ENCODE data around the gene TBCD. TPM values are rescaled to one million over a fixed set of nuclear protein-coding genes. Genes with fewer than 3 reads are reported as not detected.

The TBCD gene
- polyA plus RNA-seq, 1 donor from 2014 or later = 67.2 TPM

DNA sequence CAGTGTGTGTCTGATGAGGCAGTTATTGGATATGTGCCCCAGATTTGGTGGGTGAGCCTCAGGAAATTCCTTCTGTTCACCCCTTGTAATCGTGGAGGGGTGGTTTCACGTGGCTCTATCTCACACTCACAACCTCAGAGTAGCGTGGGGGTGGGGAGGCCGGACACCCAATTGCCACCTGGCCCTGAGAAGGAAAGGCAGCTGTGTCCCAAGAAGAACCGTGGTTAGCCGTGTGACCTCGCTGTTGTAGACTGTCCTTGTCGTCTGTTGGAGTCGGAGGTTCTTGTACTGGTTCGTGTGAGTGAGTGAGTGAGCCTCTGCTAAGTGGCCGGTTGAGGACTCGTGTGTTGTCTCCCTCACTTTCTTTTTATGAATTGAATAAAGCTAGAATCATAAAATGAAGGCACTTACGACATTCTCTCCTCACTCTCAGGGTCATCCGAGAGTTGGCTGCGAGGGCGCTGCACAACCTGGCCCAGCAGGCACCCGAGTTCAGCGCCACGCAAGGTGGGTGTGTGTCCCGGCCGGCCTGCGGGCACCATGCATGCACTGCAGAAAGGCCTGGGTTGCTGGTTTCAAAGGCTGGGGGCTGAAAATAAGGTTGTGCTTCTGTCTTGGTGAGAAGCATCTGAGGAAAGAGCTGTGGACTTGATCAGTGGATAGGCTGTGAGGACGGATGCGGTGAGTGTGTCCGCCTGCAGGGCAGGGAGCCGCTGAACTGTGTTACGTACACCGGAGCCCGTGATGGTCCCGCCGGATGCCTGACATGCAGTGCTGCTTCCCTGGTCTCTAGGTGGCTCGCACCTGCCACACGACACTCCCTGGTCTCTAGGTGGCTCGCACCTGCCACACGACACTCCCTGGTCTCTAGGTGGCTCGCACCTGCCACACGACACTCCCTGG is 151.4 kb downstream of the TBCD start:
- no peaks in the 10 kb centered on the region for H3F3A ChIP-seq (ENCODE audit: insufficient read depth, low read length, poor library complexity, severe bottlenecking)
- no peaks in the 10 kb centered on the region for H3K9me2 ChIP-seq (ENCODE audit: insufficient read depth, low read length)
- H3K4me2 ChIP-seq (ENCODE audit: low read length) = no peak overlapping the region
- no peaks in the 10 kb centered on the region for H3K9me3 ChIP-seq (ENCODE audit: low read length)
- H3K9ac ChIP-seq (ENCODE audit: low read length) = no peak overlapping the region
- peaks cover 6% of the 10 kb centered on the region for H3K36me3 ChIP-seq (ENCODE audit: insufficient read depth, low read length)
- H2AFZ ChIP-seq (ENCODE audit: low read depth, low read length) = no peak overlapping the region
- H3K27ac ChIP-seq (ENCODE audit: low read length) = no peak overlapping the region
- H3K79me2 ChIP-seq (replicated peaks; ENCODE audit: insufficient read depth, low read length) = no peaks in the 10 kb centered on the region
- no peak overlapping the region for H3K4me3 ChIP-seq (ENCODE audit: low read length)
- no peaks in the 10 kb centered on the region for H4K20me1 ChIP-seq (ENCODE audit: insufficient read depth)
- H3K27me3 ChIP-seq (ENCODE audit: insufficient read depth, low read depth, low read length) = no peaks in the 10 kb centered on the region
- TF ChIP-seq EZH2 (IDR thresholded peaks at IDR 0.05; ENCODE audit: borderline replicate concordance, insufficient read depth, low read length, poor library complexity, severe bottlenecking) = no peak
- no peak for TF ChIP-seq TAF1 (IDR thresholded peaks at IDR 0.05; ENCODE audit: low read depth)
- TF ChIP-seq SMC3 (conservative IDR thresholded peaks at IDR 0.05; ENCODE audit: poor library complexity) = no peak
- TF ChIP-seq, protein P1, sequence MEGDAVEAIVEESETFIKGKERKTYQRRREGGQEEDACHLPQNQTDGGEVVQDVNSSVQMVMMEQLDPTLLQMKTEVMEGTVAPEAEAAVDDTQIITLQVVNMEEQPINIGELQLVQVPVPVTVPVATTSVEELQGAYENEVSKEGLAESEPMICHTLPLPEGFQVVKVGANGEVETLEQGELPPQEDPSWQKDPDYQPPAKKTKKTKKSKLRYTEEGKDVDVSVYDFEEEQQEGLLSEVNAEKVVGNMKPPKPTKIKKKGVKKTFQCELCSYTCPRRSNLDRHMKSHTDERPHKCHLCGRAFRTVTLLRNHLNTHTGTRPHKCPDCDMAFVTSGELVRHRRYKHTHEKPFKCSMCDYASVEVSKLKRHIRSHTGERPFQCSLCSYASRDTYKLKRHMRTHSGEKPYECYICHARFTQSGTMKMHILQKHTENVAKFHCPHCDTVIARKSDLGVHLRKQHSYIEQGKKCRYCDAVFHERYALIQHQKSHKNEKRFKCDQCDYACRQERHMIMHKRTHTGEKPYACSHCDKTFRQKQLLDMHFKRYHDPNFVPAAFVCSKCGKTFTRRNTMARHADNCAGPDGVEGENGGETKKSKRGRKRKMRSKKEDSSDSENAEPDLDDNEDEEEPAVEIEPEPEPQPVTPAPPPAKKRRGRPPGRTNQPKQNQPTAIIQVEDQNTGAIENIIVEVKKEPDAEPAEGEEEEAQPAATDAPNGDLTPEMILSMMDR (IDR thresholded peaks at IDR 0.05; ENCODE audit: poor library complexity, severe bottlenecking) = no peak
- TF ChIP-seq, protein P2, sequence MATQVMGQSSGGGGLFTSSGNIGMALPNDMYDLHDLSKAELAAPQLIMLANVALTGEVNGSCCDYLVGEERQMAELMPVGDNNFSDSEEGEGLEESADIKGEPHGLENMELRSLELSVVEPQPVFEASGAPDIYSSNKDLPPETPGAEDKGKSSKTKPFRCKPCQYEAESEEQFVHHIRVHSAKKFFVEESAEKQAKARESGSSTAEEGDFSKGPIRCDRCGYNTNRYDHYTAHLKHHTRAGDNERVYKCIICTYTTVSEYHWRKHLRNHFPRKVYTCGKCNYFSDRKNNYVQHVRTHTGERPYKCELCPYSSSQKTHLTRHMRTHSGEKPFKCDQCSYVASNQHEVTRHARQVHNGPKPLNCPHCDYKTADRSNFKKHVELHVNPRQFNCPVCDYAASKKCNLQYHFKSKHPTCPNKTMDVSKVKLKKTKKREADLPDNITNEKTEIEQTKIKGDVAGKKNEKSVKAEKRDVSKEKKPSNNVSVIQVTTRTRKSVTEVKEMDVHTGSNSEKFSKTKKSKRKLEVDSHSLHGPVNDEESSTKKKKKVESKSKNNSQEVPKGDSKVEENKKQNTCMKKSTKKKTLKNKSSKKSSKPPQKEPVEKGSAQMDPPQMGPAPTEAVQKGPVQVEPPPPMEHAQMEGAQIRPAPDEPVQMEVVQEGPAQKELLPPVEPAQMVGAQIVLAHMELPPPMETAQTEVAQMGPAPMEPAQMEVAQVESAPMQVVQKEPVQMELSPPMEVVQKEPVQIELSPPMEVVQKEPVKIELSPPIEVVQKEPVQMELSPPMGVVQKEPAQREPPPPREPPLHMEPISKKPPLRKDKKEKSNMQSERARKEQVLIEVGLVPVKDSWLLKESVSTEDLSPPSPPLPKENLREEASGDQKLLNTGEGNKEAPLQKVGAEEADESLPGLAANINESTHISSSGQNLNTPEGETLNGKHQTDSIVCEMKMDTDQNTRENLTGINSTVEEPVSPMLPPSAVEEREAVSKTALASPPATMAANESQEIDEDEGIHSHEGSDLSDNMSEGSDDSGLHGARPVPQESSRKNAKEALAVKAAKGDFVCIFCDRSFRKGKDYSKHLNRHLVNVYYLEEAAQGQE (IDR thresholded peaks at IDR 0.05; ENCODE audit: borderline replicate concordance) = no peak
- no peak for TF ChIP-seq RAD21 (conservative IDR thresholded peaks at IDR 0.05)
- no peak for TF ChIP-seq EP300 (conservative IDR thresholded peaks at IDR 0.05; ENCODE audit: poor library complexity, severe bottlenecking)
- no peak for TF ChIP-seq POLR2AphosphoS5 (IDR thresholded peaks at IDR 0.05)
- TF ChIP-seq MXI1 (conservative IDR thresholded peaks at IDR 0.05; ENCODE audit: poor library complexity, severe bottlenecking) = no peak

DNA sequence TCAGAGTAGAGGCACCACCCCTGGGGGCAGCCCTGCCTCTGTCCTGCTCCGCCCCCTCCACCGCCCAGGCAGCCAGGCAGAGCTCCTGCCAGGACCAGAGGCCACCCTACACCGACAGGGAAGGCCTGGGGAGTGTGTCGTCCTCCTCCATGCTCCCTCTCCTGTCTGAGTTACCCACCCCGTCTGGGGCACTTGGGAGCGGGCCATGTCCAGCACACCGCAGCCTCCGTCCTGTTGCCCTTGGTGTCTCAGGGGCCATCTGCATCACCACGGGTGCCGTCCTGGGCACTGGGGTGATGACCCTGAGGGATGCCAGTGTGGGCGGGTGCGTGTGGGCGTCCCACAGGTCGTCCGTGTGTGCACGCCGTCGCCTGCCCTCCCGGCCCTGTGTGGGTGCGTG is 153.3 kb downstream of the TBCD start:
- H4K20me1 ChIP-seq (ENCODE audit: insufficient read depth) = no peaks in the 10 kb centered on the region
- TF ChIP-seq RAD21 (conservative IDR thresholded peaks at IDR 0.05) (no peak), EP300 (conservative IDR thresholded peaks at IDR 0.05; ENCODE audit: poor library complexity, severe bottlenecking) (no peak), TAF1 (IDR thresholded peaks at IDR 0.05; ENCODE audit: low read depth) (no peak), MXI1 (conservative IDR thresholded peaks at IDR 0.05; ENCODE audit: poor library complexity, severe bottlenecking) (no peak), EZH2 (IDR thresholded peaks at IDR 0.05; ENCODE audit: borderline replicate concordance, insufficient read depth, low read length, poor library complexity, severe bottlenecking) (no peak), SMC3 (conservative IDR thresholded peaks at IDR 0.05; ENCODE audit: poor library complexity) (no peak), POLR2AphosphoS5 (IDR thresholded peaks at IDR 0.05) (no peak)
- TF ChIP-seq, protein P1 (IDR thresholded peaks at IDR 0.05; ENCODE audit: poor library complexity, severe bottlenecking) = no peak
- TF ChIP-seq, protein P2 (IDR thresholded peaks at IDR 0.05; ENCODE audit: borderline replicate concordance) = no peak
- H3K79me2 ChIP-seq (replicated peaks; ENCODE audit: insufficient read depth, low read length) = no peaks in the 10 kb centered on the region
- no peak overlapping the region for H3K9ac ChIP-seq (ENCODE audit: low read length)
- H3K4me2 ChIP-seq (ENCODE audit: low read length) = no peak overlapping the region
- H3F3A ChIP-seq (ENCODE audit: insufficient read depth, low read length, poor library complexity, severe bottlenecking) = no peaks in the 10 kb centered on the region
- no peak overlapping the region for H3K27ac ChIP-seq (ENCODE audit: low read length)
- H2AFZ ChIP-seq (ENCODE audit: low read depth, low read length) = no peak overlapping the region
- H3K9me2 ChIP-seq (ENCODE audit: insufficient read depth, low read length) = no peaks in the 10 kb centered on the region
- no peaks in the 10 kb centered on the region for H3K9me3 ChIP-seq (ENCODE audit: low read length)
- no peaks in the 10 kb centered on the region for H3K36me3 ChIP-seq (ENCODE audit: insufficient read depth, low read length)
- no peaks in the 10 kb centered on the region for H3K27me3 ChIP-seq (ENCODE audit: insufficient read depth, low read depth, low read length)
- H3K4me3 ChIP-seq (ENCODE audit: low read length) = no peak overlapping the region

Measured in neural cell (in vitro differentiated cells).